HS-27A (cell line): ENCODE measurements around the gene STAC.

ENCODE experiments used
- DNase-seq: peaks from one replicate; pipeline ENCODE4 v3.0.0-alpha.2; 2012; ENCODE audit warnings: low read depth, missing footprints

Gene STAC

GRCh38 chr3:36595511-36595910 is 215.2 kb downstream of the STAC start:
- no peak for DNase-seq

GRCh38 chr3:36596419-36596818 is 216.1 kb downstream of the STAC start:
- DNase-seq: no peak

GRCh38 chr3:36597422-36597821 is 217.1 kb downstream of the STAC start:
- no peak for DNase-seq
